AG09319 (cell line): ENCODE measurements around the gene SAT1.

Experiments
- DNase-seq: peaks from one replicate; pipeline ENCODE4 v3.0.0-alpha.2; 2010; ENCODE audit warnings: low read depth; ENCODE audit errors: extremely low read depth
- TF ChIP-seq, protein P1 (sequence below): IDR thresholded peaks from 2 replicates; pipeline ENCODE4 v1.5.1; 2011; ENCODE audit warnings: low read depth, mild to moderate bottlenecking, inconsistent platforms, low read length, moderate library complexity

The SAT1 gene

DNA sequence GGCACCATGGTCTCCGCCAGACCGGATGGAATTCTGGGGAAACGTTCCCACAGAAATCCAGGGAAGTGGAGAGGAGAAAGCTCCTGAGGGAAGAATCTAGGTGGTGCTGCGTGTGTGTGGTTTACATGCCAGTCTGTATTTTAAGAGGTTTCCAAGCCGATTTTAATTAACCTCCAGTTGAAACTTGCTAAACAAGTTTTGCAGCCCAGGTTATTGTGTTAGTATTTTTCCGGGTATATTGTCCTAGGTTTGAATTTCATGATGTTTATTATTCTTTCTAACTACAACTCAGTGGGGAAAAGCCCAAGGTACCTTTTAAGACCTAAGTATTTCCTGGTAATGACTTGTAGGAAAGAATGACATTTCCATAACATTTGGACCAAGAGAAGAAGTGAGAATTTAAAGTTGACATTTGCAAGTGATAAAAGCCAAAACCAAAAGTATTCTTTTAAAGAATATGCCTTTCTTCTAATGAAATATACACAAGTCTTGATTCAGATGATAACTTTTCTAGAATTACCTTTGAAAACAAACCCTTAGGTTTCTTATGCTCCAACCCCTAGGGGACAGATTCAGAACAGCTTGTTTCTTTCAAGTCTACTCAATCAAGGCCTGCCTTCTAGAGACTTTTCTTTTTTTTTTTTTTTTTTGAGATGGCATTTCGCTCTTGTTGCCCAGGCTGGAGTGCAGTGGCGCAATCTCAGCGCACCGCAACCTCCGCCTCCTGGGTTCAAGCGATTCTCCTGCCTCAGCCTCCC is 14.6 kb downstream of the SAT1 start:
- no peak for DNase-seq
- TF ChIP-seq, protein P1, sequence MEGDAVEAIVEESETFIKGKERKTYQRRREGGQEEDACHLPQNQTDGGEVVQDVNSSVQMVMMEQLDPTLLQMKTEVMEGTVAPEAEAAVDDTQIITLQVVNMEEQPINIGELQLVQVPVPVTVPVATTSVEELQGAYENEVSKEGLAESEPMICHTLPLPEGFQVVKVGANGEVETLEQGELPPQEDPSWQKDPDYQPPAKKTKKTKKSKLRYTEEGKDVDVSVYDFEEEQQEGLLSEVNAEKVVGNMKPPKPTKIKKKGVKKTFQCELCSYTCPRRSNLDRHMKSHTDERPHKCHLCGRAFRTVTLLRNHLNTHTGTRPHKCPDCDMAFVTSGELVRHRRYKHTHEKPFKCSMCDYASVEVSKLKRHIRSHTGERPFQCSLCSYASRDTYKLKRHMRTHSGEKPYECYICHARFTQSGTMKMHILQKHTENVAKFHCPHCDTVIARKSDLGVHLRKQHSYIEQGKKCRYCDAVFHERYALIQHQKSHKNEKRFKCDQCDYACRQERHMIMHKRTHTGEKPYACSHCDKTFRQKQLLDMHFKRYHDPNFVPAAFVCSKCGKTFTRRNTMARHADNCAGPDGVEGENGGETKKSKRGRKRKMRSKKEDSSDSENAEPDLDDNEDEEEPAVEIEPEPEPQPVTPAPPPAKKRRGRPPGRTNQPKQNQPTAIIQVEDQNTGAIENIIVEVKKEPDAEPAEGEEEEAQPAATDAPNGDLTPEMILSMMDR = no peak

DNA sequence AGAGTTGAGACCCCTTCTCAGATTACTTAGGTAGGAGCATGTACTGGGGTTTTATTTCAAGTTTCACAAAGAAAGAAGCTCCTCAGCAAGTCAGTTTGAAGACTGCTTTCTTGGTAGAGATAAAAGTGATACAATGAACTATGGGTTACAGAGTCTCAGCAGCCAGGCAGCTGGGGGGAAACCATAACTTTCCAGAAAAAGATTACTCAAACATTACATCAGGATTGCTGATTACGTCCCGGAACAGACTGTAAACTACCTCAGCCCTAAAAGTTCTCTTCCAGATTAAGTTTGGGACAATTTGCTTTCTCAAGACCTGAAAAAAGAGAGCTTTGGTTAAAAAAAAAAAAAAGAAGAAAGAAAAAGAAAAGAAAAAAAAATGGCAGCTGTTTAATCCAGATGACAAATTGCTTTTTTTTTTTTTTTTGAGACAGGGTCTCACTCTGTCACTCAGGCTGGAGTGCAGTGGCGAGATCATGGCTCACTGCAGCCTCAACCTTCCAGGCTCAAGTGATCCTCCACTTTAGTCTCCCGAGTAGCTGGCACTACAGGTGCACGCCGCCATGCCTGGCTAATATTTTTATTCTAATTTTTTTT is 16.6 kb downstream of the SAT1 start:
- no peak for DNase-seq
- TF ChIP-seq, protein P1 = no peak

DNA sequence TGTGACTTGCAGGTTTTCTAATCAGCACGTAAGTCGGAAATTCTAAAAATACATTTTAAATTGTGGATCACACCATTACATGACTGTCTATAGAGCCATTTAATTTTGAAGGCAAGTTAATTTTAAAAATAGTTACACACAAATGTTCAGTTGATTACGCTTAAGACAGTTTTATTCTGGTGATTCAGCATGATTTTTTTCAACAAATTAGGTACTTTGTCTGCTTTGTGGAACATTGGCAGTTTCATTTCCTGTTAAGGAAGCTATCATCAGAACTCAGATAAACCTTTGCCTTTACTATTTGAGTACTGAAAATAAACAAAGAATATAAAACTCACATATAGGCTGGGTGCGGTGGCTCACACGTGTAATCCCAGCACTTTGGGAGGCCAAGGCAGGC is 19.5 kb downstream of the SAT1 start:
- DNase-seq = no peak
- TF ChIP-seq, protein P1 = no peak

DNA sequence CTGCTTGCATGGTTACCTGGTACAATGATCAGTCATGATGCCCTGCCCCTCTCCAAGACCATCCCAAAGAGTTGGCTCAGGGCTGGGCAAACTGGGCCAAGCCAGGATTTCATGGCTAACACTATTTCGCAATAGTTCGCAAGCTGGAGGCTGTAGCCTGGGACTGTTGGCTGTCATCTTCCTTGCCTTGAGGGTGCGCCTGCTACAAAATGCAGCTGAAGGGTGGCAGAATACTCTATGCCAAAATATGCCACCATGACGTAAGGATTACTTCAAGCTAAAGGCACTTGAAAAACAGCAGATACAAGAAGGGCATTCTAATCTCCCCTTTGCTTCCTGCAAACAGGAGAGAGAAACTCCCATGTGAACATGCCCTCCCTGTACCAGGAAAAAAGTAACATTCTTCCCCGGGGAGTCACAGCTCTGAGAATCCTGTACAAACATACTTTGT is 21.0 kb downstream of the SAT1 start:
- TF ChIP-seq, protein P1 = no peak
- no peak for DNase-seq

DNA sequence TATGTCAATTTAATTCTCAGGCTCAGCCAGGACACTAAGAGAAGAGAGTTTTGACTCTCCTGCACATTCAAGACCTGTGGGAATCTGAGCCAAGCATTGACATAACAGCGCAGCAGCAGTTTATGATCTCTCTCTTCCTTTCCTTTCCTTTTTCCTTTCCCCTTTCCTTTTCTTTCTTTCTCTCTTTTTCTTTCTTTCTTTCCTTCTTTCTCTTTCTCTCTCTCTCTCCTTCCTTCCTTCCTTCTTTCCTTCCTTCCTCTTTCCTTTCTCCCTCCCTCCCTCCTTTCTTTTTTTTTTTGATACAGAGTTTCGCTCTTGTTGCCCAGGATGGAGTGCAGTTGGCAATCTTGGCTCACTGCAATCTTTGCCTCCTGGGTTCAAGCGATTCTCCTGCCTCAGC is 21.6 kb downstream of the SAT1 start:
- DNase-seq = no peak
- TF ChIP-seq, protein P1 = no peak

DNA sequence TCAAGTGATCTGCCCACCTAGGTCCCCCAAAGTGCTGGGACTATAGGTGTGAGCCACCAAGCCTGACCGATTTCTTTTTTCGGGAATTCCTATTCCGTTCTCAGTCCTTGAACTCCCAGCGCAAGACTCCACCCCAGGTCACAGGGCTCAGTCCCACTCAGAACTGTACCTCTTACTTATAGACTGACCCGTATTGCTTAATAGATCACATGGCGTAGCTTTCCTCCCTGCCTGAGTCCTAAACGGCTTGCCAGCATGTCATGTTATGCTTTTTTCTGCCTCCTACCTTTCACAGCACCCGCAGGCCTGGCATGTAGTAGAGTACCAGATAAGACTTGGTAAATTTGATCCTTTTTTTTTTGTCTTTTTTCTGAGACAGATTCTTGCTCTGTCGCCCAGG is 22.4 kb downstream of the SAT1 start:
- TF ChIP-seq, protein P1 = no peak
- no peak for DNase-seq

DNA sequence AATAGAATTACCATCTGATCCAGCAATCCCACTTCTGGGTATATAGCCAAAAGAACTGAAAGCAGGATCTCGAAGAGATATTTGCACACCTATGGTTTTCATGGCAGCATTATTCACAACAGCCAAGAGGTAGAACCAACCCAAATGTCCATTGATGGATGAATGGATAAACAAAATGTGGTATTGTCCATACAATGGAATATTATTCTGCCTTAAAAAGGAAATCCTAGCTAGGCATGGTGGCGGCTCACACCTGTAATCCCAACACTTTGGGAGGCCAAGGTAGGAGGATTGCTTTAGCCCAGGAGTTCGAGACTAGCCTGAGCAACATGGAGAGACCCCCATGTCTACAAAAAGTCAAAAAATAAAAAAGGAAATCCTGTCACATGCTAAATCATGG is 27.3 kb downstream of the SAT1 start:
- TF ChIP-seq, protein P1 = no peak
- no peak for DNase-seq
